NCI-H774 (cell line): ENCODE measurements around the gene ZKSCAN8.
"Not testable (repeated sequence)": the region's sequence is repeated elsewhere in the genome, so short reads cannot be mapped to it uniquely, and the experiment has no call there.

Experiments used
- DNase-seq: peaks from one replicate; lab custom pipeline; 2025; lab: John Stamatoyannopoulos, UW

Gene ZKSCAN8

GRCh38 chr6:28141500-28142329, at the start of gene ZKSCAN8:
Gene ZKSCAN8 (plus strand): TSS chr6:28141883. CDS start chr6:28148408, 6,525 bp downstream.
- DNase-seq: peak; percentile 92

- not testable (repeated sequence) for DNase-seq
Measured at GRCh38 chr6:28102222-28102621, 39.5 kb upstream of the ZKSCAN8 start.

GRCh38 chr6:28102699-28103098, 39.0 kb upstream of the ZKSCAN8 start:
- DNase-seq: not testable (repeated sequence)

- DNase-seq: peak; percentile 84
Measured at GRCh38 chr6:28104392-28105244, 37.1 kb upstream of the ZKSCAN8 start.

GRCh38 chr6:28105245-28105639, 36.4 kb upstream of the ZKSCAN8 start:
- DNase-seq: no peak

- DNase-seq: no peak
Measured at GRCh38 chr6:28107506-28107905, 34.2 kb upstream of the ZKSCAN8 start.

GRCh38 chr6:28111964-28112363, 29.7 kb upstream of the ZKSCAN8 start:
- no peak for DNase-seq

- DNase-seq: no peak
Measured at GRCh38 chr6:28115799-28116198, 25.9 kb upstream of the ZKSCAN8 start.

- no peak for DNase-seq
Measured at GRCh38 chr6:28117386-28118050, 24.2 kb upstream of the ZKSCAN8 start.

- no peak for DNase-seq
Measured at GRCh38 chr6:28118217-28118616, 23.5 kb upstream of the ZKSCAN8 start.

GRCh38 chr6:28121876-28122275, 19.8 kb upstream of the ZKSCAN8 start:
- no peak for DNase-seq

GRCh38 chr6:28122283-28122682, 19.4 kb upstream of the ZKSCAN8 start:
- not testable (repeated sequence) for DNase-seq

- DNase-seq: peak; percentile 94
Measured at GRCh38 chr6:28124350-28124970, 17.2 kb upstream of the ZKSCAN8 start, which contains the start of gene ZSCAN16. Gene ZSCAN16 (plus strand): TSS chr6:28124609. CDS start chr6:28125444, 835 bp downstream.

GRCh38 chr6:28124971-28125353, 16.7 kb upstream of the ZKSCAN8 start:
- no peak for DNase-seq

- DNase-seq: no peak
Measured at GRCh38 chr6:28125401-28125800, 16.3 kb upstream of the ZKSCAN8 start.

- DNase-seq: no peak
Measured at GRCh38 chr6:28134015-28134414, 7.7 kb upstream of the ZKSCAN8 start.

GRCh38 chr6:28134716-28135115, 7.0 kb upstream of the ZKSCAN8 start:
- no peak for DNase-seq

- no peak for DNase-seq
Measured at GRCh38 chr6:28135393-28135792, 6.3 kb upstream of the ZKSCAN8 start.

- DNase-seq: peak; percentile 91
Measured at GRCh38 chr6:28136585-28137504, 4.8 kb upstream of the ZKSCAN8 start.

GRCh38 chr6:28137505-28137981, 4.1 kb upstream of the ZKSCAN8 start:
- no peak for DNase-seq
